ENCODE measurements around the gene EVPL.
"Not testable (repeated sequence)": the region's sequence is repeated elsewhere in the genome, so short reads cannot be mapped to it uniquely, and the experiment has no call there.

DNA sequence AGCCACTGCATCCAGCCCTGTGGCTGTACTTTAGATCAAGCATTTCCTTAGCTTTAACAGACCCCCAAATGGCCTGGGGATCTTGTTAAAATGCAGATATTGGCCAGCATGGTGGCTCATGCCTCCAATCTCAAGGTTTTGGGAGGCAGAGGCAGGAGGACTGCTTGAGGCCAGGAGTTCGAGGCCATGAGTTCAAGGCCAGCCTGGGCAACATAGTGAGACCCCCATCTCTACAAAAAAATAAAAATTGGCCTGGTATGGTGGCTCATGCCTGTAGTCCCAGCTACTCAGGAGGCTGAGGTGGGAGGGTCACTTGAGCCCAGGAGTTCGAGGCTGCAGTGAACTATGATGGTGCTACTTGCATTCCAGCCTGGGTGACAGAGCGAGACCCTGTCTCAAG is 15.8 kb upstream of the EVPL start:
- TF ChIP-seq, protein P1, sequence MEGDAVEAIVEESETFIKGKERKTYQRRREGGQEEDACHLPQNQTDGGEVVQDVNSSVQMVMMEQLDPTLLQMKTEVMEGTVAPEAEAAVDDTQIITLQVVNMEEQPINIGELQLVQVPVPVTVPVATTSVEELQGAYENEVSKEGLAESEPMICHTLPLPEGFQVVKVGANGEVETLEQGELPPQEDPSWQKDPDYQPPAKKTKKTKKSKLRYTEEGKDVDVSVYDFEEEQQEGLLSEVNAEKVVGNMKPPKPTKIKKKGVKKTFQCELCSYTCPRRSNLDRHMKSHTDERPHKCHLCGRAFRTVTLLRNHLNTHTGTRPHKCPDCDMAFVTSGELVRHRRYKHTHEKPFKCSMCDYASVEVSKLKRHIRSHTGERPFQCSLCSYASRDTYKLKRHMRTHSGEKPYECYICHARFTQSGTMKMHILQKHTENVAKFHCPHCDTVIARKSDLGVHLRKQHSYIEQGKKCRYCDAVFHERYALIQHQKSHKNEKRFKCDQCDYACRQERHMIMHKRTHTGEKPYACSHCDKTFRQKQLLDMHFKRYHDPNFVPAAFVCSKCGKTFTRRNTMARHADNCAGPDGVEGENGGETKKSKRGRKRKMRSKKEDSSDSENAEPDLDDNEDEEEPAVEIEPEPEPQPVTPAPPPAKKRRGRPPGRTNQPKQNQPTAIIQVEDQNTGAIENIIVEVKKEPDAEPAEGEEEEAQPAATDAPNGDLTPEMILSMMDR (IDR thresholded peaks at IDR 0.05; ENCODE audit: borderline replicate concordance, extremely low read depth, low read length, poor library complexity, severe bottlenecking), result not testable (repeated sequence)
- not testable (repeated sequence) for TF ChIP-seq EZH2 (IDR thresholded peaks at IDR 0.05; ENCODE audit: borderline replicate concordance, low read depth, low read length, severe bottlenecking)

All from DND-41 (cell line).